Uterus (tissue), 4 donors: ENCODE data around the gene ANO6. TPM values are rescaled to one million over a fixed set of nuclear protein-coding genes. Genes with fewer than 3 reads are reported as not detected.
A peak's percentile ranks its signal among the peaks of the same experiment; 100 is the strongest.

Experiments used
- DNase-seq, 2 donors: peaks; one replicate each; pipeline ENCODE4 v3.0.0-alpha.2; 2019 to 2020
- H3K27ac ChIP-seq, 2 donors: fragments of 200-600 bp; sonication (generic); 1 replicate in 1 of 2; 2 replicates in 1 of 2; pipeline ENCODE4 v1.5.1; 2016 to 2018
- H3K27me3 ChIP-seq, 2 donors: fragments of 200-600 bp; sonication (generic); one replicate each; pipeline ENCODE4 v1.5.1; 2018 to 2019; ENCODE audit warnings: control low read depth in 1 of 2
- H3K36me3 ChIP-seq, 2 donors: fragments of 200-600 bp; sonication (generic); one replicate each; pipeline ENCODE4 v1.5.1; 2019; ENCODE audit warnings: control low read depth in 1 of 2
- H3K4me1 ChIP-seq, 2 donors: fragments of 200-600 bp; sonication (generic); one replicate each; pipeline ENCODE4 v1.5.1; 2018 to 2019; ENCODE audit warnings: control low read depth in 1 of 2
- H3K4me3 ChIP-seq, 2 donors: fragments of 200-600 bp; sonication (generic); 1 replicate in 1 of 2; 2 replicates in 1 of 2; pipeline ENCODE4 v1.5.1; 2018 to 2019; ENCODE audit warnings: mild to moderate bottlenecking in 1 of 2
- H3K9me3 ChIP-seq, 2 donors: fragments of 200-600 bp; sonication (generic); one replicate each; pipeline ENCODE4 v1.5.1; 2019; ENCODE audit warnings: control low read depth in 1 of 2
- POLR2A ChIP-seq, 2 donors: fragments of 450-650 bp; IDR thresholded peaks; one replicate each; pipeline ENCODE4 v1.6.1; 2016; ENCODE audit warnings: antibody characterized with exemption in 2 of 2, mild to moderate bottlenecking in 1 of 2, moderate library complexity in 1 of 2
- intact Hi-C: fragments of 100-400 bp; cut with DNase I; formaldehyde crosslinking; loops from one replicate; pipeline ENCODE4 v1.15.1; 2023; ENCODE audit warnings: low total_unique reads
- total RNA-seq, 4 donors: library from RNA; depleted of rRNA in 3 of 4; stranded (reverse); fragments of >200 nt in 3 of 4; gene quantifications; one replicate each; pipeline versions ENCODE4 v1.1.0 to v1.2.4, GENCODE V29; 2014 to 2023
- TF ChIP-seq, protein P1 (sequence below), 4 experiments: fragments of 200-600 bp in 2 of 4; fragments of 450-650 bp in 2 of 4; sonication (generic) in 2 of 4; IDR thresholded peaks; one replicate each; pipeline ENCODE4 v1.5.1; 2016 to 2019; ENCODE audit warnings: antibody characterized with exemption in 4 of 4, mild to moderate bottlenecking in 2 of 4, moderate library complexity in 1 of 4
- donor health status: DM: yes; HTN: yes; CAD: no.

ANO6 gene
- total RNA-seq, 4 donors from 2014 or later = 53.8 to 125 (median 75.9) TPM

DNA sequence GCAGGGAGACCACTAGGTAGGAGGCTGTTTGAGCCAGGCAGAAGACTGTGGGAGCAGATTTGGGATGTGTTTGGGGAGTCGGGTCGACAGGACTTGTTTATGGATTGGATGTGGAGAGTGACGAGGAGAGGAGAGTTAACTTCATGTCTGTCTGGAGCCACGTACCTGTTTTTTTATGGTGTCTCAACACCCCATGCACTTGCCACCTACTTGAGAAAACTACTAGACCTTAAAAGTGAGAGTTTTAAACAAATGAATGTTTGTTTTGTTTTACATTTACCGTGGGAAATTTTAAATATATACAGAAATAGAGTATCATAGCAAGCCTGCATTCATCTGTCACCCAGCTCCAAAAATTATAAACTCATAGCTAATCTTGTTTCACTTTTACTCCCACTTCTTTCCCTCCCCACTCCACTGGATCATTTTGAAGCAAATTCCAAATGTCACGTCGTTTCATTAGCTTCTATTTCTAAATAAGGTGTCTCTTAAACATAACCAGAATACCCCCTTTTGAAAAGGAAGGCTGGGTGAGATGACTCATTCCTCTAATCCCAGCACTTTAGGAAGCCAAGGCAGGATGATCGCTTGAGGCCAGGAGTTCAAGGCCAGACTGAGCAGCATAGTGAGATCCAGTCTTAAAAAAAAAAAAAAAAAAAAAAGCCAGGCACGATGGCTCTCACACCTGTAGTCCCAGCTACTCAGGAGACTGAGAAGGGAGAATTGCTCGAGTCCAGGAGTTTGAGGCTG is 136.2 kb downstream of the ANO6 start:
- Histone ChIP-seq H3K4me1 (peaks cover 0 to 4% of the 10 kb centered on the region in 2 donors), H3K9me3 (no peaks in the 10 kb centered on the region), H3K36me3 (no peaks in the 10 kb centered on the region), H3K27ac (peak overlapping the region; percentile 71 to 85), H3K27me3 (no peaks in the 10 kb centered on the region), H3K4me3 (no peak overlapping the region)
- intact Hi-C loops = no loop called here
- TF ChIP-seq, protein P1, sequence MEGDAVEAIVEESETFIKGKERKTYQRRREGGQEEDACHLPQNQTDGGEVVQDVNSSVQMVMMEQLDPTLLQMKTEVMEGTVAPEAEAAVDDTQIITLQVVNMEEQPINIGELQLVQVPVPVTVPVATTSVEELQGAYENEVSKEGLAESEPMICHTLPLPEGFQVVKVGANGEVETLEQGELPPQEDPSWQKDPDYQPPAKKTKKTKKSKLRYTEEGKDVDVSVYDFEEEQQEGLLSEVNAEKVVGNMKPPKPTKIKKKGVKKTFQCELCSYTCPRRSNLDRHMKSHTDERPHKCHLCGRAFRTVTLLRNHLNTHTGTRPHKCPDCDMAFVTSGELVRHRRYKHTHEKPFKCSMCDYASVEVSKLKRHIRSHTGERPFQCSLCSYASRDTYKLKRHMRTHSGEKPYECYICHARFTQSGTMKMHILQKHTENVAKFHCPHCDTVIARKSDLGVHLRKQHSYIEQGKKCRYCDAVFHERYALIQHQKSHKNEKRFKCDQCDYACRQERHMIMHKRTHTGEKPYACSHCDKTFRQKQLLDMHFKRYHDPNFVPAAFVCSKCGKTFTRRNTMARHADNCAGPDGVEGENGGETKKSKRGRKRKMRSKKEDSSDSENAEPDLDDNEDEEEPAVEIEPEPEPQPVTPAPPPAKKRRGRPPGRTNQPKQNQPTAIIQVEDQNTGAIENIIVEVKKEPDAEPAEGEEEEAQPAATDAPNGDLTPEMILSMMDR (IDR thresholded peaks at IDR 0.05) = no peak
- TF ChIP-seq POLR2A (IDR thresholded peaks at IDR 0.05) = no peak
- no peak for DNase-seq

GRCh38 chr12:45353944-45354343 is 138.0 kb downstream of the ANO6 start:
- H3K27ac ChIP-seq = peak overlapping the region in 1 of 2 donors; percentile 85
- no peaks in the 10 kb centered on the region for H3K27me3 ChIP-seq
- H3K36me3 ChIP-seq = no peaks in the 10 kb centered on the region
- no peak overlapping the region for H3K4me3 ChIP-seq
- no peak for DNase-seq
- TF ChIP-seq, protein P1 (IDR thresholded peaks at IDR 0.05) = no peak
- no peak for TF ChIP-seq POLR2A (IDR thresholded peaks at IDR 0.05)
- peaks cover 0 to 7% of the 10 kb centered on the region in 2 donors for H3K4me1 ChIP-seq
- H3K9me3 ChIP-seq = no peaks in the 10 kb centered on the region
- intact Hi-C loops = no loop called here

GRCh38 chr12:45354399-45354798 is 138.5 kb downstream of the ANO6 start:
- Histone ChIP-seq H3K36me3 (no peaks in the 10 kb centered on the region), H3K4me3 (no peak overlapping the region), H3K27ac (peak overlapping the region in 1 of 2 donors; percentile 55), H3K27me3 (no peaks in the 10 kb centered on the region), H3K9me3 (no peaks in the 10 kb centered on the region), H3K4me1 (peaks cover 0 to 7% of the 10 kb centered on the region in 2 donors)
- intact Hi-C loops = no loop called here
- DNase-seq = no peak
- TF ChIP-seq, protein P1 (IDR thresholded peaks at IDR 0.05) = no peak
- no peak for TF ChIP-seq POLR2A (IDR thresholded peaks at IDR 0.05)

- Histone ChIP-seq H3K4me3 (no peak overlapping the region), H3K36me3 (no peaks in the 10 kb centered on the region), H3K27ac (peak overlapping the region; percentile 38 to 55), H3K9me3 (no peaks in the 10 kb centered on the region), H3K4me1 (peaks cover 0 to 11% of the 10 kb centered on the region in 2 donors), H3K27me3 (no peaks in the 10 kb centered on the region)
- intact Hi-C loops = no loop called here
- TF ChIP-seq, protein P1 (IDR thresholded peaks at IDR 0.05) = no peak
- TF ChIP-seq POLR2A (IDR thresholded peaks at IDR 0.05) = no peak
- no peak for DNase-seq
Measured at GRCh38 chr12:45355730-45356129, 139.8 kb downstream of the ANO6 start.

GRCh38 chr12:45356822-45357538 is 141.1 kb downstream of the ANO6 start:
- Histone ChIP-seq H3K27me3 (no peaks in the 10 kb centered on the region), H3K4me3 (no peak overlapping the region), H3K36me3 (no peaks in the 10 kb centered on the region), H3K4me1 (peaks cover 0 to 12% of the 10 kb centered on the region in 2 donors), H3K27ac (peak overlapping the region; percentile 38 to 55), H3K9me3 (no peaks in the 10 kb centered on the region)
- TF ChIP-seq POLR2A (IDR thresholded peaks at IDR 0.05) = no peak
- TF ChIP-seq, protein P1 (IDR thresholded peaks at IDR 0.05) = no peak
- intact Hi-C loops = no loop called here
- DNase-seq = no peak
